ENCODE results near the gene FAM240B. TPM values are rescaled to one million over a fixed set of nuclear protein-coding genes. Genes with fewer than 3 reads are reported as not detected.

Gene FAM240B
- not detected in 2 replicates for total RNA-seq

DNA sequence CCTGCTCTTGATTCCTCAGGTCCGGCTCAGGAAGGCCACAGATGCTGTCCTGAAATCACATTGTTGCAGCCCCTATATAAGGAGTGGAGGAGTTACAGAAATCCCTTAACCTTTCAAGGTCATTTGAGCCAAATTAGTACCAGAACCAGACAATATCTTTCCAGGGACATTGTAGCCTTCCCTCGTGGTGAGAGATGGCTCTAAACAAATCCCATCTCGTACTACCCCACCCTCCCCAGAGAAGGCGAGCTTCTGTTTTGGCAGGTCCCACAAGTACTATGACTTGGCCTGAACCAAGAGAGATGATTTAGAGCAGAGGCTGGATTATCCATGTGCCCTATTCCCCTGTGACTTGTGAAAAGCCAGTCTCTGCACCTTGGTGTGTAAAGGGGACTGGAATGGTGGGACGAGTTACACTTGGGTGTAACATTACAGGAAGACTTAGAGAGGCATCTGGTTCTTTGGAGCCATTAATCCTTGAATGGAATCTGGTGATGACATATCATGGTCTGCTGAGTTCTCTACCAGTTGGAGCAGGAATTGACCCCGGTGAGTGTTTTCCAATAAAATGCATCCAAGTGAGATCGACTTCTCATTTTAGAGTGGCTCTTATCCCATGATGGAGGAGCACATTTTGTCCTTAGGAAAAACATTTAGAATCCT is at the start of gene FAM240B:
FAM240B (minus strand) TSS at position 51 of the 663 bp plus-strand sequence. CDS start 16,134 bp downstream, outside the sequence.

Other genes starting within 250 kb of the FAM240B start
- not detected in 2 replicates for gene ANKRD18A, start 99.5 kb downstream of the FAM240B start, total RNA-seq

All from cardiac ventricle fibroblast (primary cell).